Psoas muscle (tissue), 8 donors: ENCODE data around the gene ABHD1. TPM values are rescaled to one million over a fixed set of nuclear protein-coding genes. Genes with fewer than 3 reads are reported as not detected.

Experiments used
- ATAC-seq, 4 donors: fragments of 200-7000 bp; cut with Tn5 transposase; one replicate each; pipeline ENCODE4 v1.9.1; 2020; ENCODE audit warnings: moderate library complexity in 3 of 4, mild to moderate bottlenecking in 2 of 4
- DNase-seq, 2 donors: peaks; one replicate each; pipeline ENCODE4 v3.0.0-alpha.2; 2020
- H3K27ac ChIP-seq: fragments of 200-600 bp; one replicate; pipeline ENCODE4 v1.8.0; 2022
- H3K27me3 ChIP-seq, 3 donors: fragments of 200-600 bp in 1 of 3; one replicate each; pipeline versions ENCODE4 v1.6.1 to v1.8.0; 2013 to 2022; ENCODE audit warnings: low read length in 2 of 3, mild to moderate bottlenecking in 2 of 3, moderate library complexity in 1 of 3; ENCODE audit not compliant: insufficient read depth in 3 of 3
- H3K36me3 ChIP-seq, 2 donors: fragments of 200-600 bp in 1 of 2; one replicate each; pipeline versions ENCODE4 v1.6.1 to v1.8.0; 2013 to 2022; ENCODE audit warnings: low read depth in 1 of 2, mild to moderate bottlenecking in 1 of 2, moderate library complexity in 1 of 2; ENCODE audit not compliant: insufficient read depth in 1 of 2
- H3K4me1 ChIP-seq: fragments of 200-600 bp; one replicate; pipeline ENCODE4 v1.8.0; 2022
- H3K4me3 ChIP-seq: fragments of 200-600 bp; one replicate; pipeline ENCODE4 v1.8.0; 2022; ENCODE audit warnings: mild to moderate bottlenecking
- H3K9me3 ChIP-seq: fragments of 200-600 bp; one replicate; pipeline ENCODE4 v1.8.0; 2022
- WGBS, 3 donors: extraction: QIAGEN DNeasy Blood & Tissue Kit; methylation state at CpG; one replicate each; pipeline versions ENCODE4 v1.1.6 to v1.1.7; 2013; 5-methylcytosine and 5-hydroxymethylcytosine counted together
- intact Hi-C, 2 donors: fragments of 100-400 bp; cut with DNase I; formaldehyde crosslinking; loops; one replicate each; pipeline versions ENCODE4 v1.11.0 to v1.14.2; 2022
- polyA plus RNA-seq, 3 donors: library from polyadenylated mRNA; stranded (reverse); fragments of 200-250 nt; gene quantifications; one replicate each; pipeline ENCODE4 v1.2.3, GENCODE V29; 2013
- total RNA-seq, 4 donors: library from RNA; stranded (reverse); fragmentation: NEBNext Ultra II Directional in 2 of 4; extraction: Animal tissue kit (Norgen Biotek cat#: 25700) in 2 of 4; gene quantifications; one replicate each; pipeline versions ENCODE4 v1.2.1 to v1.2.4, GENCODE V29; 2021 to 2023
- TF ChIP-seq, protein P1 (sequence below): fragments of 200-600 bp; IDR thresholded peaks from one replicate; pipeline ENCODE4 v1.8.0; 2022; ENCODE audit warnings: antibody characterized with exemption
- donor health status: healthy with polysubstance abuse.
- donor health status: DM: no; HTN: no; CAD: no; lungs with moderate emphysema.
- donor health status: Bipolar disorder and iron deficiency.
- donor health status: healthy.
- donor health status: DM: yes; HTN: yes; CAD: no.
- donor health status: DM: no; HTN: no; CAD: no.
- donor health status: DM: no; HTN: no; CAD: no.
- donor health status: DM: yes; HTN: yes; CAD: no.

Gene ABHD1
- total and polyA plus RNA-seq, 7 donors, result 1.4 to 4.5 (median 3.8) TPM

- no peaks in the 10 kb centered on the region for H3K9me3 ChIP-seq
- WGBS, 3 donors, result 23 to 36% (median 28%) methylated on average over 24 to 41 of the region's 41 CpGs
- H3K36me3 ChIP-seq, result no peaks in the 10 kb centered on the region
- no peaks in the 10 kb centered on the region for H3K27me3 ChIP-seq
- peaks cover 11% of the 10 kb centered on the region for H3K4me1 ChIP-seq
- H3K4me3 ChIP-seq, result peak within 1 kb of the TSS; percentile 64
- intact Hi-C loops, result no loop called here
- ATAC-seq (peak in 2 of 4 donors; percentile 16 to 26), DNase-seq (peak; percentile 86 to 90)
- TF ChIP-seq, protein P1, sequence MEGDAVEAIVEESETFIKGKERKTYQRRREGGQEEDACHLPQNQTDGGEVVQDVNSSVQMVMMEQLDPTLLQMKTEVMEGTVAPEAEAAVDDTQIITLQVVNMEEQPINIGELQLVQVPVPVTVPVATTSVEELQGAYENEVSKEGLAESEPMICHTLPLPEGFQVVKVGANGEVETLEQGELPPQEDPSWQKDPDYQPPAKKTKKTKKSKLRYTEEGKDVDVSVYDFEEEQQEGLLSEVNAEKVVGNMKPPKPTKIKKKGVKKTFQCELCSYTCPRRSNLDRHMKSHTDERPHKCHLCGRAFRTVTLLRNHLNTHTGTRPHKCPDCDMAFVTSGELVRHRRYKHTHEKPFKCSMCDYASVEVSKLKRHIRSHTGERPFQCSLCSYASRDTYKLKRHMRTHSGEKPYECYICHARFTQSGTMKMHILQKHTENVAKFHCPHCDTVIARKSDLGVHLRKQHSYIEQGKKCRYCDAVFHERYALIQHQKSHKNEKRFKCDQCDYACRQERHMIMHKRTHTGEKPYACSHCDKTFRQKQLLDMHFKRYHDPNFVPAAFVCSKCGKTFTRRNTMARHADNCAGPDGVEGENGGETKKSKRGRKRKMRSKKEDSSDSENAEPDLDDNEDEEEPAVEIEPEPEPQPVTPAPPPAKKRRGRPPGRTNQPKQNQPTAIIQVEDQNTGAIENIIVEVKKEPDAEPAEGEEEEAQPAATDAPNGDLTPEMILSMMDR, result no peak
- peak within 1 kb of the TSS; percentile 67 for H3K27ac ChIP-seq
Measured at GRCh38 chr2:27078267-27079194, 45.1 kb upstream of the ABHD1 start, which contains the start of gene EMILIN1. TSS of gene EMILIN1 (plus strand) at chr2:27078615. CDS start at chr2:27079066, 451 bp downstream.

GRCh38 chr2:27079233-27080139 is 44.1 kb upstream of the ABHD1 start:
- peak overlapping the region; percentile 64 for H3K4me3 ChIP-seq
- H3K27me3 ChIP-seq, result no peaks in the 10 kb centered on the region
- H3K27ac ChIP-seq, result peak overlapping the region; percentile 67
- DNase-seq (peak in 1 of 2 donors; percentile 18), ATAC-seq (no peak)
- TF ChIP-seq, protein P1, result no peak
- H3K36me3 ChIP-seq, result no peaks in the 10 kb centered on the region
- H3K4me1 ChIP-seq, result peaks cover 11% of the 10 kb centered on the region
- WGBS, 3 donors, result 48 to 56% (median 54%) methylated on average over 12 to 14 of the region's 14 CpGs
- H3K9me3 ChIP-seq, result no peaks in the 10 kb centered on the region
- intact Hi-C loops, result loop anchor here in 1 of 2 donors (5.0 kb wide), 1 partner anchor 42 kb away; no protein-coding TSS in a partner anchor

DNA sequence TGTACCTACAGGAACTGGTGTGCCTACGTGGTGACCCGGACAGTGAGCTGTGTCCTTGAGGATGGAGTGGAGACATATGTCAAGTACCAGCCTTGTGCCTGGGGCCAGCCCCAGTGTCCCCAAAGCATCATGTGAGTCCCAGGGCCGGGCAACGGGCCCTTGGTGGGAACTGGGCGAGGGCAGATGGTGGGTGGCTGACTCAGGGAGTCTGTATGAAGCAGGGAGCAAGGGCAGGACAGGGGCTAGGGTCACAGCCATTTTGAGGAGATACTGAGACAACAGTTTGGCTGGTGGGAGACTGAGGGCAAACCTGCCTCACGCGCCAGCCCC is 43.5 kb upstream of the ABHD1 start:
- intact Hi-C loops, result loop anchor here in 1 of 2 donors (5.0 kb wide), 1 partner anchor 43 kb away; no protein-coding TSS in a partner anchor
- peak in 1 of 2 donors; percentile 18 for DNase-seq
- H3K36me3 ChIP-seq, result no peaks in the 10 kb centered on the region
- peaks cover 14% of the 10 kb centered on the region for H3K4me1 ChIP-seq
- no peaks in the 10 kb centered on the region for H3K9me3 ChIP-seq
- TF ChIP-seq, protein P1, result no peak
- H3K27ac ChIP-seq, result peak overlapping the region; percentile 67
- WGBS, 3 donors, result 60 to 79% (median 61%) methylated on average over 7 of the region's 7 CpGs
- no peaks in the 10 kb centered on the region for H3K27me3 ChIP-seq
- no peak for ATAC-seq
- peak overlapping the region; percentile 64 for H3K4me3 ChIP-seq

GRCh38 chr2:27080603-27080936 is 43.0 kb upstream of the ABHD1 start:
- TF ChIP-seq, protein P1, result no peak
- H3K4me3 ChIP-seq, result peak overlapping the region; percentile 64
- H3K36me3 ChIP-seq, result no peaks in the 10 kb centered on the region
- H3K27ac ChIP-seq, result no peak overlapping the region
- H3K4me1 ChIP-seq, result peaks cover 19% of the 10 kb centered on the region
- no peaks in the 10 kb centered on the region for H3K9me3 ChIP-seq
- no peaks in the 10 kb centered on the region for H3K27me3 ChIP-seq
- WGBS, 3 donors, result 58 to 75% (median 61%) methylated on average over 13 to 14 of the region's 14 CpGs
- DNase-seq (peak in 1 of 2 donors; percentile 24), ATAC-seq (no peak)
- intact Hi-C loops, result loop anchor here in 1 of 2 donors (5.0 kb wide), 1 partner anchor 43 kb away; no protein-coding TSS in a partner anchor
